Right lobe of liver (tissue), 6 donors: ENCODE data around the gene ANKRD29. TPM values are rescaled to one million over a fixed set of nuclear protein-coding genes. Genes with fewer than 3 reads are reported as not detected.

Experiments used
- ATAC-seq, 4 donors: fragments of 200-7000 bp; cut with Tn5 transposase; one replicate each; pipeline ENCODE4 v1.9.1; 2020; ENCODE audit warnings: mild to moderate bottlenecking in 4 of 4, moderate library complexity in 4 of 4
- DNase-seq, 3 donors: peaks; one replicate each; pipeline ENCODE4 v3.0.0-alpha.2; 2020
- H3K27ac ChIP-seq, 3 donors: fragments of 200-600 bp; one replicate each; pipeline ENCODE4 v1.8.0; 2022
- H3K27me3 ChIP-seq, 2 donors: fragments of 200-600 bp; one replicate each; pipeline ENCODE4 v1.8.0; 2022
- H3K36me3 ChIP-seq, 4 donors: fragments of 200-600 bp; sonication (generic) in 1 of 4; one replicate each; pipeline versions ENCODE4 v1.5.1 to v1.8.0; 2017 to 2022; ENCODE audit warnings: control low read depth in 1 of 4
- H3K4me1 ChIP-seq, 4 donors: fragments of 200-600 bp; sonication (generic) in 1 of 4; one replicate each; pipeline versions ENCODE4 v1.5.1 to v1.8.0; 2017 to 2022; ENCODE audit warnings: control low read depth in 1 of 4
- H3K4me3 ChIP-seq, 3 donors: fragments of 200-600 bp; one replicate each; pipeline ENCODE4 v1.8.0; 2022
- H3K9me3 ChIP-seq, 4 donors: fragments of 200-600 bp; sonication (generic) in 1 of 4; one replicate each; pipeline versions ENCODE4 v1.5.1 to v1.8.0; 2017 to 2022; ENCODE audit warnings: control low read depth in 1 of 4
- POLR2A ChIP-seq: fragments of 450-650 bp; IDR thresholded peaks from one replicate; pipeline ENCODE4 v1.6.1; 2017; ENCODE audit warnings: antibody characterized with exemption, mild to moderate bottlenecking
- WGBS: methylation state at CpG from one replicate; pipeline ENCODE4 v1.1.6; 2018; ENCODE audit warnings: low coverage, low lambda C conversion rate; ENCODE audit not compliant: insufficient coverage; ENCODE audit errors: missing lambda C conversion rate; 5-methylcytosine and 5-hydroxymethylcytosine counted together
- intact Hi-C, 2 donors: fragments of 100-400 bp; cut with DNase I; formaldehyde crosslinking; loops; one replicate each; pipeline versions ENCODE4 v1.11.2 to v1.14.1; 2022
- total RNA-seq, 6 experiments: library from RNA; depleted of rRNA in 2 of 6; stranded (reverse); fragments of >200 nt in 2 of 6; fragmentation: NEBNext Ultra II Directional in 3 of 6; extraction: Animal tissue kit (Norgen Biotek cat#: 25700) in 3 of 6; gene quantifications; one replicate each; pipeline versions ENCODE4 v1.1.0 to v1.2.4, GENCODE V29; 2016 to 2023
- TF ChIP-seq, protein P1 (sequence below), 4 donors: fragments of 200-600 bp in 3 of 4; fragments of 450-650 bp in 1 of 4; IDR thresholded peaks; one replicate each; pipeline versions ENCODE4 v1.5.1 to v1.8.0; 2016 to 2022; ENCODE audit warnings: antibody characterized with exemption in 4 of 4, mild to moderate bottlenecking in 2 of 4
- donor health status: DM: no; HTN: yes; CAD: no.
- donor health status: DM: no; HTN: no; CAD: no.
- donor health status: DM: no; HTN: no; CAD: no.
- donor health status: DM: no; HTN: yes; CAD: no.
- donor health status: DM: no; HTN: yes; CAD: no.

The ANKRD29 gene
- total RNA-seq, 6 experiments from 2014 or later = 0.39 to 4.8 (median 1.1) TPM

DNA sequence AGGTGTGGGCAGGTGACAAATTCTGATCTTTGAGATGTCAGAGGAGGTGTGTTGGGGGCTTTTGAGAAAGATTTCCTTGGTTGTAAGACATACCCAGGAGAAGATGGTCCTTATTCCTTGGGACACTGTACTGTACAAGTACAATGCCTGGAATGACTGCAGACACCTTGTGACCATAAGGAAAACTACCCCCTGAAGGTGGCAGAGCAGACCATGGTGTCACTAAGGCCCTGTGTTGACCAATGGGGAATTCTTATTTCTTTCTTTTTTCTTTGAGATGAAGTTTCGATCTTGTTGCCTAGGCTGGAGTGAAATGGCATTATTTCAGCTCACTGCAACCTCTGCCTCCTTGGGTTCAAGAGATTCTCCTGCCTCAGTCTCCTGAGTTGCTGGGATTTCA, 4.4 kb upstream of the ANKRD29 start:
- H3K27ac ChIP-seq = no peak overlapping the region
- no CpG with 5 or more reads among the region's 1 CpG for WGBS
- intact Hi-C loops = no loop called here
- peaks cover 0 to 3% (median 0%) of the 10 kb centered on the region in 4 donors for H3K4me1 ChIP-seq
- no peak for ATAC-seq
- no peak overlapping the region for H3K4me3 ChIP-seq
- H3K36me3 ChIP-seq = no peaks in the 10 kb centered on the region
- peaks cover 0 to under 1% of the 10 kb centered on the region in 2 donors for H3K27me3 ChIP-seq
- no peaks in the 10 kb centered on the region for H3K9me3 ChIP-seq
- TF ChIP-seq POLR2A = no peak
- TF ChIP-seq, protein P1, sequence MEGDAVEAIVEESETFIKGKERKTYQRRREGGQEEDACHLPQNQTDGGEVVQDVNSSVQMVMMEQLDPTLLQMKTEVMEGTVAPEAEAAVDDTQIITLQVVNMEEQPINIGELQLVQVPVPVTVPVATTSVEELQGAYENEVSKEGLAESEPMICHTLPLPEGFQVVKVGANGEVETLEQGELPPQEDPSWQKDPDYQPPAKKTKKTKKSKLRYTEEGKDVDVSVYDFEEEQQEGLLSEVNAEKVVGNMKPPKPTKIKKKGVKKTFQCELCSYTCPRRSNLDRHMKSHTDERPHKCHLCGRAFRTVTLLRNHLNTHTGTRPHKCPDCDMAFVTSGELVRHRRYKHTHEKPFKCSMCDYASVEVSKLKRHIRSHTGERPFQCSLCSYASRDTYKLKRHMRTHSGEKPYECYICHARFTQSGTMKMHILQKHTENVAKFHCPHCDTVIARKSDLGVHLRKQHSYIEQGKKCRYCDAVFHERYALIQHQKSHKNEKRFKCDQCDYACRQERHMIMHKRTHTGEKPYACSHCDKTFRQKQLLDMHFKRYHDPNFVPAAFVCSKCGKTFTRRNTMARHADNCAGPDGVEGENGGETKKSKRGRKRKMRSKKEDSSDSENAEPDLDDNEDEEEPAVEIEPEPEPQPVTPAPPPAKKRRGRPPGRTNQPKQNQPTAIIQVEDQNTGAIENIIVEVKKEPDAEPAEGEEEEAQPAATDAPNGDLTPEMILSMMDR (IDR thresholded peaks at IDR 0.05) = no peak
- DNase-seq = no peak

DNA sequence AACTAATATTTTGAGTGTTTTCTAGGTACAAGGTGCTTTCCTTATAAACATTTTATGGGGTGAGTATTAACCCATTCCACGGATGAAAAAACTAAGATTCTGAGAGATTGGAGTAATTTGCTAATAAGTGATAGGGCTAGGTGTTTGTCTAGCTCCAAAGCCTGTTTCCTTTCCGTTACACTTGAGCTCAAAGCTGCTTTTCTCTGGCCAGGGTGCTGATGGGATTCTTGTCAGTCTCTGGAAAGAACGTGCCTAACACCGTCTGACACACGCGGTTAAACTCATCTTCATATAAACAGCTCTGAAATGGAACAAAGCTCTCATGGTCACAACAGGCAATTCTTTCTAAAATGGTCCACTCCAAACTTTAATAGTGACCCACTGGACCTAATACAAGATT, 2.0 kb upstream of the ANKRD29 start:
- Histone ChIP-seq H3K4me3 (no peak overlapping the region), H3K27me3 (peaks cover 0 to 9% of the 10 kb centered on the region in 2 donors), H3K9me3 (no peaks in the 10 kb centered on the region), H3K27ac (no peak overlapping the region), H3K4me1 (peaks cover 0 to 5% (median 0%) of the 10 kb centered on the region in 4 donors), H3K36me3 (no peaks in the 10 kb centered on the region)
- no peak for DNase-seq
- TF ChIP-seq POLR2A = no peak
- TF ChIP-seq, protein P1 (IDR thresholded peaks at IDR 0.05) = no peak
- WGBS = 46% methylated on average over 6 of the region's 6 CpGs
- intact Hi-C loops = no loop called here
- no peak for ATAC-seq

DNA sequence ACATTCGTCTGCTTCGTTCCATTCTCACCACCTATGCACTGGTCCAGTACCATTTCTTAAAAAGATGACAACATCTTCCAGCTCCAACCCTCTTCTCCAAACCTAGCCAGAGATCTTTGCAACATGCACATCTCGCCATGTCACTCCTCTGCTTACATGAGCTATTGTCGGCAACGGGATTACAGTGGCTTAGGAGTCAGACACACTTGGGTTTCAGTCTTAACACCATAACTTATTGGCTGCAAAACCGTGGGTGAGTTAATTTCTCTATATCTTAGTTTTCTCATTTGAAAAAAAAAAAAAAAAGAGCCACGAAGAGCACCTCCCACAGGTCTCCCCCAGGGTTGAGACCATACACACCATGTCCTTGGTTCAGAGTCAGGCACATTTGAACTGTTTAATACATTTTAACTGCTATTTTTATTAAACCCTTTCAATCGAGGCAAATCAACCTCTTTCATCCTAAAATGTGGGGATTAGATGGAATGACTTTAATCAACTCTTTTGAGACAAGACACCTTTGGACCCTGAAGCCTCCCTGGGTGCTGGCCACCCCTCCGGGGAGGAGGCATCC, 889 bp downstream of the ANKRD29 start:
- Histone ChIP-seq H3K27me3 (peaks cover 0 to 9% of the 10 kb centered on the region in 2 donors), H3K4me1 (peaks cover 0 to 5% (median 0%) of the 10 kb centered on the region in 4 donors), H3K27ac (no peak overlapping the region), H3K4me3 (peak overlapping the region; percentile 47 to 50 (median 47)), H3K36me3 (no peaks in the 10 kb centered on the region), H3K9me3 (no peaks in the 10 kb centered on the region)
- 49% methylated on average over 9 of the region's 9 CpGs for WGBS
- intact Hi-C loops = no loop called here
- no peak for TF ChIP-seq POLR2A
- DNase-seq = no peak
- no peak for ATAC-seq

DNA sequence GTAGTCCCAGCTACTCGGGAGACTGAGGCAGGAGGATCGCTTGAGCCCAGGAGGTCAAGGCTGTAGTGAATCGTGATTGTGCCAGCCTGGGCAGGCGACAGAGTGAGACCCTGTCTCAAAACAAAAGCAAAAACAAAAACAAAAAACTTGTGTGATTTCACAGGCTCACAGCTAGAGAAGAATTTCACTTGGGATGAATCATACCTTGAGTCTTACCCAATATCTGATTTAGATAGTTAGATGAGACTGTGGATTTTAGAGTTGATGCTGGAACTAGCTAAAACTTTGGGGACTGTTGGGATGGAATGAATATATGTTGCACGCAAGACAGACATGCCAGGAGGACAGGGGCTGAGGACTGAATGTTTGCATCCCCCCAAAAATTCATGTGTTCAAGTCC, 4.4 kb downstream of the ANKRD29 start:
- DNase-seq (no peak), ATAC-seq (no peak)
- no peak overlapping the region for H3K27ac ChIP-seq
- H3K36me3 ChIP-seq = no peaks in the 10 kb centered on the region
- 72% methylated on average over 5 of the region's 5 CpGs for WGBS
- H3K4me1 ChIP-seq = peaks cover 0 to 5% (median 0%) of the 10 kb centered on the region in 4 donors
- TF ChIP-seq, protein P1 (IDR thresholded peaks at IDR 0.05) = no peak
- TF ChIP-seq POLR2A = no peak
- intact Hi-C loops = no loop called here
- H3K27me3 ChIP-seq = peaks cover 0 to 9% of the 10 kb centered on the region in 2 donors
- no peak overlapping the region for H3K4me3 ChIP-seq
- no peaks in the 10 kb centered on the region for H3K9me3 ChIP-seq

DNA sequence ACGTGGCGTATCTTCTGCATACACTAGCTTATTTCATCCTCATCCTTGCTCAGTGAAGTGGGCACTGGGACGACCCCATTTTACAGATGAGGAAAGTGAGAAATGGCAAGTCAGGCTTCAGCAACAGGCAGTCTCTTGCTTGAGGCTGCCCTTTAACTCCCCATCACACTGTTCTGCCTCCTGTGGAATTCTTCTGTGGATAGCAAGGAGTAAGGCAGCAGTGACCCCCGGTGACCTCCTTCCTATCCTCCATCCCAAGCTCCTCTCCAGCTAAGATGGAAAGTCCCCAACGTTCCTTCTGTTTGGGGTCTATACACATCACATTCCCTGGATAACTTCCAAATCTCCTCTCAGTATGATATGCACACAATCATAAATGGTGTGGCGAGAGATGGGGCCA, 10.5 kb downstream of the ANKRD29 start:
- Histone ChIP-seq H3K4me3 (no peak overlapping the region), H3K36me3 (no peaks in the 10 kb centered on the region), H3K4me1 (no peaks in the 10 kb centered on the region), H3K9me3 (no peaks in the 10 kb centered on the region), H3K27me3 (no peaks in the 10 kb centered on the region), H3K27ac (no peak overlapping the region)
- 74% methylated on average over 5 of the region's 6 CpGs for WGBS
- intact Hi-C loops = no loop called here
- ATAC-seq (no peak), DNase-seq (no peak)
- no peak for TF ChIP-seq POLR2A
- TF ChIP-seq, protein P1 (IDR thresholded peaks at IDR 0.05) = no peak
